Measurements from ENCODE around the gene LMTK3. TPM values are rescaled to one million over a fixed set of nuclear protein-coding genes. Genes with fewer than 3 reads are reported as not detected.

Gene LMTK3
- total and polyA plus RNA-seq, 9 of the 15 experiments (the other 6 are each of a cell fraction or from before 2014, with no cell fraction given): 0.35 to 12.3 (median 2.0) TPM; not detected in 2

DNA sequence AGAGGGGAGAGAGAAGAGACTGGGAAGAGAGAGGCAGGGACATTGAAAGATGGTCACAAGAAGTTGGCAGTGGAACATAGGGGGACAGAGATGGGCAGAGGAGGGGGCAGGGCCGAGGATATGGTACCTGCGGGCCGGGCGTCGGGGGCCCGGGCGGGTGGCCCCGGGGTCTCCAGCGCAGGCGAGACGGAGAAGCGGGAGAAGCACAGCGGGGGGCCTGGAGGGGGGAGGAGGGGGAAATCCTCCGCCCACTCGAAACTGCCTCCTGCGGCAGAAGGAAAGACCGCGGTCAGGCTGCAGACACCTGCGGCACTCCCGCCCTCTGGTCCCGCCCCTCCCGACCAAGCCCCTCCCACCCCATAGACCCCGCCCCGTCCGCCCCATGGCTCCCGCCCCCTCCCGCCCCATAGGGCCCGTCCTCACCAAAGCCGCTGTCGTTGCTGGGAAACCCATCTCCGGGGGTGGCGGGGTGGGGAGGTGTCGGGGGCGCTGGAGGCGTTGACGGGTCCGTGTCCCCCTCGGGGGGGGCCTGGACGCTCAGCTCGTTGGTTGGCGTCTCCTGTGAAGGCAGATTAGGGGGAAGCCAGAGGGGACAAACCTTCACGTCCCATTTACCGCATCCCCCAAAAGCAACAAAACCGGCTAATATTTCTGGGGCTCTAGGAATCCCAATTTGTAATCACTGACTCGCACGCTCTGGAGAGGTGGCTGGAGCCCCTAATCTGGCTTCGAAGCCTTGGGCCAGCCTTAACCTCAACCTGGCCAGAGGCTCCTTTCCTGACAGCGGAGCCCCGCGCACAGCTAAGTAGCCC, 20.4 kb downstream of the LMTK3 start (continued):
- TF ChIP-seq, protein P1, sequence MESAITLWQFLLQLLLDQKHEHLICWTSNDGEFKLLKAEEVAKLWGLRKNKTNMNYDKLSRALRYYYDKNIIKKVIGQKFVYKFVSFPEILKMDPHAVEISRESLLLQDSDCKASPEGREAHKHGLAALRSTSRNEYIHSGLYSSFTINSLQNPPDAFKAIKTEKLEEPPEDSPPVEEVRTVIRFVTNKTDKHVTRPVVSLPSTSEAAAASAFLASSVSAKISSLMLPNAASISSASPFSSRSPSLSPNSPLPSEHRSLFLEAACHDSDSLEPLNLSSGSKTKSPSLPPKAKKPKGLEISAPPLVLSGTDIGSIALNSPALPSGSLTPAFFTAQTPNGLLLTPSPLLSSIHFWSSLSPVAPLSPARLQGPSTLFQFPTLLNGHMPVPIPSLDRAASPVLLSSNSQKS (CRISPR knock-in tag; IDR thresholded peaks at IDR 0.05): no peak
- TF ChIP-seq GTF2A2 (tag; IDR thresholded peaks at IDR 0.05): no peak
- peak; percentile 25 for TF ChIP-seq PCBP1 (IDR thresholded peaks at IDR 0.05; ENCODE audit: low read depth, low read length, poor library complexity, severe bottlenecking)
- TF ChIP-seq, protein P2, sequence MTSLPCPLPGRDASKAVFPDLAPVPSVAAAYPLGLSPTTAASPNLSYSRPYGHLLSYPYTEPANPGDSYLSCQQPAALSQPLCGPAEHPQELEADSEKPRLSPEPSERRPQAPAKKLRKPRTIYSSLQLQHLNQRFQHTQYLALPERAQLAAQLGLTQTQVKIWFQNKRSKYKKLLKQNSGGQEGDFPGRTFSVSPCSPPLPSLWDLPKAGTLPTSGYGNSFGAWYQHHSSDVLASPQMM (CRISPR knock-in tag; IDR thresholded peaks at IDR 0.05): no peak
- no peak for TF ChIP-seq TCF7 (IDR thresholded peaks at IDR 0.05; ENCODE audit: borderline replicate concordance)
- no peak for TF ChIP-seq CSDE1 (IDR thresholded peaks at IDR 0.05)
- TF ChIP-seq KDM2B (CRISPR knock-in tag; IDR thresholded peaks at IDR 0.05): no peak
- TF ChIP-seq, protein P3, sequence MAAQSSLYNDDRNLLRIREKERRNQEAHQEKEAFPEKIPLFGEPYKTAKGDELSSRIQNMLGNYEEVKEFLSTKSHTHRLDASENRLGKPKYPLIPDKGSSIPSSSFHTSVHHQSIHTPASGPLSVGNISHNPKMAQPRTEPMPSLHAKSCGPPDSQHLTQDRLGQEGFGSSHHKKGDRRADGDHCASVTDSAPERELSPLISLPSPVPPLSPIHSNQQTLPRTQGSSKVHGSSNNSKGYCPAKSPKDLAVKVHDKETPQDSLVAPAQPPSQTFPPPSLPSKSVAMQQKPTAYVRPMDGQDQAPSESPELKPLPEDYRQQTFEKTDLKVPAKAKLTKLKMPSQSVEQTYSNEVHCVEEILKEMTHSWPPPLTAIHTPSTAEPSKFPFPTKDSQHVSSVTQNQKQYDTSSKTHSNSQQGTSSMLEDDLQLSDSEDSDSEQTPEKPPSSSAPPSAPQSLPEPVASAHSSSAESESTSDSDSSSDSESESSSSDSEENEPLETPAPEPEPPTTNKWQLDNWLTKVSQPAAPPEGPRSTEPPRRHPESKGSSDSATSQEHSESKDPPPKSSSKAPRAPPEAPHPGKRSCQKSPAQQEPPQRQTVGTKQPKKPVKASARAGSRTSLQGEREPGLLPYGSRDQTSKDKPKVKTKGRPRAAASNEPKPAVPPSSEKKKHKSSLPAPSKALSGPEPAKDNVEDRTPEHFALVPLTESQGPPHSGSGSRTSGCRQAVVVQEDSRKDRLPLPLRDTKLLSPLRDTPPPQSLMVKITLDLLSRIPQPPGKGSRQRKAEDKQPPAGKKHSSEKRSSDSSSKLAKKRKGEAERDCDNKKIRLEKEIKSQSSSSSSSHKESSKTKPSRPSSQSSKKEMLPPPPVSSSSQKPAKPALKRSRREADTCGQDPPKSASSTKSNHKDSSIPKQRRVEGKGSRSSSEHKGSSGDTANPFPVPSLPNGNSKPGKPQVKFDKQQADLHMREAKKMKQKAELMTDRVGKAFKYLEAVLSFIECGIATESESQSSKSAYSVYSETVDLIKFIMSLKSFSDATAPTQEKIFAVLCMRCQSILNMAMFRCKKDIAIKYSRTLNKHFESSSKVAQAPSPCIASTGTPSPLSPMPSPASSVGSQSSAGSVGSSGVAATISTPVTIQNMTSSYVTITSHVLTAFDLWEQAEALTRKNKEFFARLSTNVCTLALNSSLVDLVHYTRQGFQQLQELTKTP (IDR thresholded peaks at IDR 0.05; ENCODE audit: low read depth in 1 of 2, partially characterized antibody in 2 of 2): no peak
- no peak for TF ChIP-seq ETS2 (tag; IDR thresholded peaks at IDR 0.05; ENCODE audit: borderline replicate concordance, poor library complexity, severe bottlenecking)
- TF ChIP-seq SREBF2 (CRISPR knock-in tag; IDR thresholded peaks at IDR 0.05): no peak
- no peak for TF ChIP-seq RAD21 (CRISPR knock-in tag; conservative IDR thresholded peaks at IDR 0.05 in 1 of 2, IDR thresholded peaks at IDR 0.05 in 1 of 2)
- TF ChIP-seq JUND (IDR thresholded peaks at IDR 0.05; ENCODE audit: borderline replicate concordance, low read depth, low read length): no peak
- TF ChIP-seq JUND (tag; IDR thresholded peaks at IDR 0.05; ENCODE audit: borderline replicate concordance, low read depth, low read length): no peak
- no peak for TF ChIP-seq RHOXF2B (CRISPR knock-in tag; conservative IDR thresholded peaks at IDR 0.05)
- TF ChIP-seq CCAR2 (IDR thresholded peaks at IDR 0.05; ENCODE audit: low read depth, low read length): no peak
- no peak for TF ChIP-seq ZNF507 (tag; conservative IDR thresholded peaks at IDR 0.05)
- TF ChIP-seq CBX2 (IDR thresholded peaks at IDR 0.05; ENCODE audit: insufficient read depth, low read length, poor library complexity, severe bottlenecking): no peak
- no peak for TF ChIP-seq KDM4B (IDR thresholded peaks at IDR 0.05; ENCODE audit: borderline replicate concordance in 2 of 2, low read depth in 1 of 2)
- no peak for TF ChIP-seq ZNF24 (IDR thresholded peaks at IDR 0.05)
